Hepatocyte (in vitro differentiated cells): ENCODE results near the gene SLC30A5.
"Not testable (repeated sequence)": the region's sequence is repeated elsewhere in the genome, so short reads cannot be mapped to it uniquely, and the experiment has no call there.

ENCODE experiments used
- CTCF ChIP-seq: fragments of 200-600 bp; sonication (generic); IDR thresholded peaks from 2 replicates; pipeline ENCODE4 v1.5.1; 2016; ENCODE audit warnings: antibody characterized with exemption, mild to moderate bottlenecking; ENCODE audit not compliant: poor library complexity
- EZH2phosphoT487 ChIP-seq: fragments of 200-600 bp; sonication (generic); IDR thresholded peaks from one replicate; pipeline ENCODE4 v1.6.1; 2018; ENCODE audit warnings: antibody characterized with exemption, mild to moderate bottlenecking, low read depth, moderate library complexity; ENCODE audit not compliant: unreplicated experiment, severe bottlenecking

- TF ChIP-seq EZH2phosphoT487, CTCF: not testable (repeated sequence)
Observed at GRCh38 chr5:69137208-69137607, 43.4 kb downstream of the SLC30A5 start.
